HL-60 (cell line): ENCODE results near the gene SOCS7.

ENCODE experiments used
- DNase-seq, 2 experiments: peaks; one replicate each; pipeline ENCODE4 v3.0.0-alpha.2; 2010 to 2020; ENCODE audit warnings: low read depth in 1 of 2, low spot score in 1 of 2
- H3K27ac ChIP-seq: fragments of 250-450 bp; sonication (Bioruptor Pico); replicated peaks from 2 replicates; pipeline ENCODE4 v1.5.1; 2020; ENCODE audit warnings: mild to moderate bottlenecking, moderate library complexity
- H3K27me3 ChIP-seq: fragments of 250-450 bp; sonication (Bioruptor Pico); 2 replicates; pipeline ENCODE4 v1.5.1; 2021; ENCODE audit warnings: mild to moderate bottlenecking, moderate library complexity; ENCODE audit not compliant: insufficient read depth, poor library complexity, severe bottlenecking
- H3K4me3 ChIP-seq: replicated peaks from 2 replicates; pipeline ENCODE4 v1.5.1; 2011; ENCODE audit warnings: mild to moderate bottlenecking, control low read depth, low read length; ENCODE audit not compliant: insufficient read depth
- GABPA ChIP-seq: IDR thresholded peaks from 2 replicates; pipeline ENCODE4 v1.6.1; 2012; ENCODE audit warnings: low read depth
- POLR2AphosphoS5 ChIP-seq: IDR thresholded peaks from 2 replicates; pipeline ENCODE4 v1.6.1; 2012; ENCODE audit warnings: low read depth
- SPI1 ChIP-seq: IDR thresholded peaks from 2 replicates; pipeline ENCODE4 v1.6.1; 2012; ENCODE audit warnings: low read depth, mild to moderate bottlenecking, borderline replicate concordance
- TF ChIP-seq, protein P1 (sequence below): IDR thresholded peaks from 2 replicates; pipeline ENCODE4 v1.6.1; 2012; ENCODE audit warnings: low read depth; ENCODE audit not compliant: insufficient replicate concordance
- TF ChIP-seq, protein P2 (sequence below): IDR thresholded peaks from one replicate; pipeline ENCODE4 v1.5.1; 2011; ENCODE audit warnings: low read length, control low read depth, inconsistent platforms; ENCODE audit not compliant: insufficient read depth

Gene SOCS7

DNA sequence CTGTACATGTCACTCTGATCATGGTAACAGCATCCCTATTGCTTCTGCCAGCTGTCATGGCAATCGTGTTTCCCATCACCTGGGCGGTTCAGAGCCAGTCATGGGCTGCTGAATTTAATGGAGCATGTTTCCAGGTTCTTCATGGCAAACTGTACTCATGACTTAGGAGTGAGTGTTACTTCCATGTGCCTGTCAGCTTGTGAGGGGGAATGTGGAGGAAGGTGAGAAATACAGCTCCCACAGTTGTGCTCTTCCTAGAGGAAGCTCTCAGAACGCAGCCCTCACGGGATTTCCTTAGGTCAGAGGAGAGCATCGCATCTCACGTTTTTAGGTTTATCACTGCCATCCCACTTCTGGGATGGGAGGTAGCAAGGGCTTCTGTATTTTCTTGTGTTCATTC, 48.6 kb downstream of the SOCS7 start:
- TF ChIP-seq, protein P1, sequence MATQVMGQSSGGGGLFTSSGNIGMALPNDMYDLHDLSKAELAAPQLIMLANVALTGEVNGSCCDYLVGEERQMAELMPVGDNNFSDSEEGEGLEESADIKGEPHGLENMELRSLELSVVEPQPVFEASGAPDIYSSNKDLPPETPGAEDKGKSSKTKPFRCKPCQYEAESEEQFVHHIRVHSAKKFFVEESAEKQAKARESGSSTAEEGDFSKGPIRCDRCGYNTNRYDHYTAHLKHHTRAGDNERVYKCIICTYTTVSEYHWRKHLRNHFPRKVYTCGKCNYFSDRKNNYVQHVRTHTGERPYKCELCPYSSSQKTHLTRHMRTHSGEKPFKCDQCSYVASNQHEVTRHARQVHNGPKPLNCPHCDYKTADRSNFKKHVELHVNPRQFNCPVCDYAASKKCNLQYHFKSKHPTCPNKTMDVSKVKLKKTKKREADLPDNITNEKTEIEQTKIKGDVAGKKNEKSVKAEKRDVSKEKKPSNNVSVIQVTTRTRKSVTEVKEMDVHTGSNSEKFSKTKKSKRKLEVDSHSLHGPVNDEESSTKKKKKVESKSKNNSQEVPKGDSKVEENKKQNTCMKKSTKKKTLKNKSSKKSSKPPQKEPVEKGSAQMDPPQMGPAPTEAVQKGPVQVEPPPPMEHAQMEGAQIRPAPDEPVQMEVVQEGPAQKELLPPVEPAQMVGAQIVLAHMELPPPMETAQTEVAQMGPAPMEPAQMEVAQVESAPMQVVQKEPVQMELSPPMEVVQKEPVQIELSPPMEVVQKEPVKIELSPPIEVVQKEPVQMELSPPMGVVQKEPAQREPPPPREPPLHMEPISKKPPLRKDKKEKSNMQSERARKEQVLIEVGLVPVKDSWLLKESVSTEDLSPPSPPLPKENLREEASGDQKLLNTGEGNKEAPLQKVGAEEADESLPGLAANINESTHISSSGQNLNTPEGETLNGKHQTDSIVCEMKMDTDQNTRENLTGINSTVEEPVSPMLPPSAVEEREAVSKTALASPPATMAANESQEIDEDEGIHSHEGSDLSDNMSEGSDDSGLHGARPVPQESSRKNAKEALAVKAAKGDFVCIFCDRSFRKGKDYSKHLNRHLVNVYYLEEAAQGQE = no peak
- TF ChIP-seq SPI1 (no peak), POLR2AphosphoS5 (no peak), GABPA (no peak)
- TF ChIP-seq, protein P2, sequence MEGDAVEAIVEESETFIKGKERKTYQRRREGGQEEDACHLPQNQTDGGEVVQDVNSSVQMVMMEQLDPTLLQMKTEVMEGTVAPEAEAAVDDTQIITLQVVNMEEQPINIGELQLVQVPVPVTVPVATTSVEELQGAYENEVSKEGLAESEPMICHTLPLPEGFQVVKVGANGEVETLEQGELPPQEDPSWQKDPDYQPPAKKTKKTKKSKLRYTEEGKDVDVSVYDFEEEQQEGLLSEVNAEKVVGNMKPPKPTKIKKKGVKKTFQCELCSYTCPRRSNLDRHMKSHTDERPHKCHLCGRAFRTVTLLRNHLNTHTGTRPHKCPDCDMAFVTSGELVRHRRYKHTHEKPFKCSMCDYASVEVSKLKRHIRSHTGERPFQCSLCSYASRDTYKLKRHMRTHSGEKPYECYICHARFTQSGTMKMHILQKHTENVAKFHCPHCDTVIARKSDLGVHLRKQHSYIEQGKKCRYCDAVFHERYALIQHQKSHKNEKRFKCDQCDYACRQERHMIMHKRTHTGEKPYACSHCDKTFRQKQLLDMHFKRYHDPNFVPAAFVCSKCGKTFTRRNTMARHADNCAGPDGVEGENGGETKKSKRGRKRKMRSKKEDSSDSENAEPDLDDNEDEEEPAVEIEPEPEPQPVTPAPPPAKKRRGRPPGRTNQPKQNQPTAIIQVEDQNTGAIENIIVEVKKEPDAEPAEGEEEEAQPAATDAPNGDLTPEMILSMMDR = no peak
- H3K27me3 ChIP-seq = no peaks in the 10 kb centered on the region
- no peak overlapping the region for H3K27ac ChIP-seq
- H3K4me3 ChIP-seq = no peak overlapping the region
- no peak for DNase-seq

DNA sequence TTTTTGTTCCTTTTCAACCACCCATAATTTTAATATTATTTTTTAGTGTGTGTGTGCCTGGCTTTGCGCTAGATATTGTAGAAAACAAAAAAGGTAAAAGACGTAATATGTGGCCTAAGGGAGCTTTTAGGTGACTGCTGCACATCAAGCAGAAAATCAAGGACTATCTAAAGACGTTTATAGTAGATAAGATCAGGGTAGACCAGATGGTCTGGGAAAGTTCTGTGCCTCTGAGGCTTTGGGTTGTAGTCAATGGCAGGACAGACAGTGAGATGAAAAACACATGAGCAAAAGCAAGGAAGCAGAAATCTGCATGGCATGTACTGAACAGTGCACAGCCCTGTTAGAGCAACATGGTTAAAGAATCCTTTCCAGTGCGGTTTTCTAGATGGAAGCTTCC, 49.8 kb downstream of the SOCS7 start:
- no peak for DNase-seq
- H3K4me3 ChIP-seq = no peak overlapping the region
- TF ChIP-seq, protein P1 = no peak
- TF ChIP-seq, protein P2 = no peak
- TF ChIP-seq GABPA = no peak
- no peaks in the 10 kb centered on the region for H3K27me3 ChIP-seq
- H3K27ac ChIP-seq = no peak overlapping the region

DNA sequence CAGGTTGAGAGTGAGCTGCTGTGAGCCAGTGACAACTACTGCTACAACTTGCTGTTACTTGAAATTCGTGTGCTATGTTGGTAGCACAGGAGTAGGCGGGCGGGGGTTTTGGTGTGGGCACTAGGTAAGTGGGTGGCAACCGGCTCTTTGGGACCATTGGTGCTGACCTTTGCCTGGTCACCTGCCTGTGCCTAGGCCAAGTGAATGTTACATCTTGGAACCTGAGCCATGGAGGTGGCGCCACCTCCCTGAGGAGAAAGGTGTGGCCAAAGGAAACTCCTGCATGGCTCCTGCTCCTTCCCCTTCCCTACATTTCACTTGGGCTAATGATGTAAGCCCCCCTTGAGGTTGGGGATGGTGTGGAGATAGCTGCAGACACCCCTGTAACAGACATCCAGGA, 51.3 kb downstream of the SOCS7 start:
- DNase-seq = no peak
- Histone ChIP-seq H3K27me3 (no peaks in the 10 kb centered on the region), H3K27ac (no peak overlapping the region), H3K4me3 (no peak overlapping the region)
- TF ChIP-seq GABPA (no peak), SPI1 (no peak), POLR2AphosphoS5 (no peak)
- TF ChIP-seq, protein P1 = no peak
- TF ChIP-seq, protein P2 = no peak
